ENCODE measurements around the gene R3HDM2. TPM values are rescaled to one million over a fixed set of nuclear protein-coding genes. Genes with fewer than 3 reads are reported as not detected.
A peak's percentile ranks its signal among the peaks of the same experiment; 100 is the strongest.

Gene R3HDM2
- polyA plus RNA-seq, 1 experiment = 20.0 TPM

- POLR2A ChIA-PET = no interaction called here
- Histone ChIP-seq H3K27ac (ENCODE audit: low read depth, low read length) (no peak overlapping the region), H3K27me3 (ENCODE audit: control insufficient read depth, insufficient read depth, low read length) (peaks cover 43% of the 10 kb centered on the region), H3K4me3 (ENCODE audit: low read depth, low read length) (no peak overlapping the region), H3K9me3 (ENCODE audit: control insufficient read depth, insufficient read depth, low read length) (no peaks in the 10 kb centered on the region; the same call in 1 of the 2 replicates)
- CTCF ChIA-PET = interaction anchor here (0.9 to 1.3 kb wide), 2 partner anchors 15 to 18 kb away, joined by 3 to 5 read pairs; partner anchors contain the start of gene GLI1
- no peak for DNase-seq (ENCODE audit: low read depth, low spot score)
- TF ChIP-seq CTCF (IDR thresholded peaks at IDR 0.05; ENCODE audit: low read depth, low read length) = no peak
These were observed 46.3 kb upstream of the R3HDM2 start for GRCh38 chr12:57476993-57477709.

GRCh38 chr12:57476162-57476992 lies 45.5 kb upstream of the R3HDM2 start:
- ChIA-PET CTCF (interaction anchor here (1.3 kb wide), 1 partner anchor 17 kb away, joined by 5 read pairs; the partner anchor contains the start of gene GLI1), POLR2A (no interaction called here)
- DNase-seq (ENCODE audit: low read depth, low spot score) = no peak
- H3K9me3 ChIP-seq (ENCODE audit: control insufficient read depth, insufficient read depth, low read length) = no peaks in the 10 kb centered on the region; the same call in 1 of the 2 replicates
- H3K27ac ChIP-seq (ENCODE audit: low read depth, low read length) = no peak overlapping the region
- peak overlapping the region; percentile 36 for H3K4me3 ChIP-seq (ENCODE audit: low read depth, low read length)
- TF ChIP-seq CTCF (IDR thresholded peaks at IDR 0.05; ENCODE audit: low read depth, low read length) = peak; percentile 25
- H3K27me3 ChIP-seq (ENCODE audit: control insufficient read depth, insufficient read depth, low read length) = peaks cover 44% of the 10 kb centered on the region

- no peak for TF ChIP-seq CTCF (IDR thresholded peaks at IDR 0.05; ENCODE audit: low read depth, low read length)
- H3K9me3 ChIP-seq (ENCODE audit: control insufficient read depth, insufficient read depth, low read length) = no peaks in the 10 kb centered on the region; the same call in 1 of the 2 replicates
- POLR2A ChIA-PET = interaction anchor here (0.6 to 0.9 kb wide), 2 partner anchors 44 to 363 kb away, joined by 4 to 5 read pairs; partner anchors contain the start of gene DDIT3
- CTCF ChIA-PET = interaction anchor here (0.6 to 2.7 kb wide), 3 partner anchors 13 to 42 kb away, joined by 6 to 14 read pairs (median 9); partner anchors contain the start of gene GLI1
- H3K27me3 ChIP-seq (ENCODE audit: control insufficient read depth, insufficient read depth, low read length) = peaks cover 42% of the 10 kb centered on the region
- no peak overlapping the region for H3K27ac ChIP-seq (ENCODE audit: low read depth, low read length)
- no peak for DNase-seq (ENCODE audit: low read depth, low spot score)
- H3K4me3 ChIP-seq (ENCODE audit: low read depth, low read length) = peak overlapping the region; percentile 36
These were observed 44.7 kb upstream of the R3HDM2 start for GRCh38 chr12:57475271-57476161.

- CTCF ChIA-PET = interaction anchor here (1.9 to 2.7 kb wide), 2 partner anchors 12 to 16 kb away, joined by 9 to 14 read pairs; partner anchors contain the start of gene GLI1
- no peak overlapping the region for H3K4me3 ChIP-seq (ENCODE audit: low read depth, low read length)
- DNase-seq (ENCODE audit: low read depth, low spot score) = no peak
- POLR2A ChIA-PET = interaction anchor here (0.9 kb wide), 1 partner anchor 45 kb away, joined by 4 read pairs; the partner anchor contains the start of gene DDIT3
- H3K27me3 ChIP-seq (ENCODE audit: control insufficient read depth, insufficient read depth, low read length) = peaks cover 42% of the 10 kb centered on the region
- H3K27ac ChIP-seq (ENCODE audit: low read depth, low read length) = no peak overlapping the region
- TF ChIP-seq CTCF (IDR thresholded peaks at IDR 0.05; ENCODE audit: low read depth, low read length) = no peak
- H3K9me3 ChIP-seq (ENCODE audit: control insufficient read depth, insufficient read depth, low read length) = no peaks in the 10 kb centered on the region; the same call in 1 of the 2 replicates
These were observed 44.0 kb upstream of the R3HDM2 start for GRCh38 chr12:57474862-57475261.
